ENCODE data around the gene ABCC1.
"Not testable (repeated sequence)": the region's sequence is repeated elsewhere in the genome, so short reads cannot be mapped to it uniquely, and the experiment has no call there.

Gene ABCC1

DNA sequence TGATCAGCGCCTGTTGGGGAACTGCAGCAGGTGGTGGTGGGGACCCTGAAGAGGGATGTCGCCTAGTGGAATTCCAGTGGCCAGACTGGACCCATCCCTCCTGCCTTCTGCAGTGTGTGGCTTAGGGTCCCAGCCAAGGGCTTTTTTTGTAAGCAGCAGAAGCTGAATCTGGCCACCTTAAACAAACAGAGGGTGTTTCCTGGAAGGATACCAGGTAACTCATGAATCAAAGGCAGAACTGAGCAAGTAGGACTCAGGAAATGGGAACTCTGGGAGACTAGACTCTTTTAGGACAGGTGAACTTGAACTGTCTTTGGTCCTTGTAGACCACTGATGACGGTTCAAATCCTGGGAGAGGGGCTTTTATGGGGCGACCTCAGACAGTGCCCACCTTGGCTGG, 149.9 kb downstream of the ABCC1 start:
- H4K20me1 ChIP-seq (ENCODE audit: insufficient read depth): no peaks in the 10 kb centered on the region
- no peak overlapping the region for H3K9ac ChIP-seq
- no peaks in the 10 kb centered on the region for H3K4me1 ChIP-seq (ENCODE audit: low read depth, poor library complexity, severe bottlenecking)
- no peak overlapping the region for H3K27ac ChIP-seq
- H3K36me3 ChIP-seq (ENCODE audit: insufficient read depth): peaks cover 4% of the 10 kb centered on the region; the same call in 1 of the 2 replicates
- no peaks in the 10 kb centered on the region; the same call in 1 of the 2 replicates for H3K79me2 ChIP-seq (ENCODE audit: insufficient read depth, low read depth)
- H3K4me3 ChIP-seq (IDR thresholded peaks at IDR 0.05; ENCODE audit: insufficient read depth, low read depth, low read length): no peak overlapping the region
- no peak overlapping the region for H2AFZ ChIP-seq (ENCODE audit: low read depth)
- H3K4me2 ChIP-seq: no peak overlapping the region
- TF ChIP-seq, protein P1, sequence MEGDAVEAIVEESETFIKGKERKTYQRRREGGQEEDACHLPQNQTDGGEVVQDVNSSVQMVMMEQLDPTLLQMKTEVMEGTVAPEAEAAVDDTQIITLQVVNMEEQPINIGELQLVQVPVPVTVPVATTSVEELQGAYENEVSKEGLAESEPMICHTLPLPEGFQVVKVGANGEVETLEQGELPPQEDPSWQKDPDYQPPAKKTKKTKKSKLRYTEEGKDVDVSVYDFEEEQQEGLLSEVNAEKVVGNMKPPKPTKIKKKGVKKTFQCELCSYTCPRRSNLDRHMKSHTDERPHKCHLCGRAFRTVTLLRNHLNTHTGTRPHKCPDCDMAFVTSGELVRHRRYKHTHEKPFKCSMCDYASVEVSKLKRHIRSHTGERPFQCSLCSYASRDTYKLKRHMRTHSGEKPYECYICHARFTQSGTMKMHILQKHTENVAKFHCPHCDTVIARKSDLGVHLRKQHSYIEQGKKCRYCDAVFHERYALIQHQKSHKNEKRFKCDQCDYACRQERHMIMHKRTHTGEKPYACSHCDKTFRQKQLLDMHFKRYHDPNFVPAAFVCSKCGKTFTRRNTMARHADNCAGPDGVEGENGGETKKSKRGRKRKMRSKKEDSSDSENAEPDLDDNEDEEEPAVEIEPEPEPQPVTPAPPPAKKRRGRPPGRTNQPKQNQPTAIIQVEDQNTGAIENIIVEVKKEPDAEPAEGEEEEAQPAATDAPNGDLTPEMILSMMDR (conservative IDR thresholded peaks at IDR 0.05; ENCODE audit: low read depth, low read length): no peak
- H3K27me3 ChIP-seq (ENCODE audit: insufficient read depth, low read depth): no peaks in the 10 kb centered on the region

DNA sequence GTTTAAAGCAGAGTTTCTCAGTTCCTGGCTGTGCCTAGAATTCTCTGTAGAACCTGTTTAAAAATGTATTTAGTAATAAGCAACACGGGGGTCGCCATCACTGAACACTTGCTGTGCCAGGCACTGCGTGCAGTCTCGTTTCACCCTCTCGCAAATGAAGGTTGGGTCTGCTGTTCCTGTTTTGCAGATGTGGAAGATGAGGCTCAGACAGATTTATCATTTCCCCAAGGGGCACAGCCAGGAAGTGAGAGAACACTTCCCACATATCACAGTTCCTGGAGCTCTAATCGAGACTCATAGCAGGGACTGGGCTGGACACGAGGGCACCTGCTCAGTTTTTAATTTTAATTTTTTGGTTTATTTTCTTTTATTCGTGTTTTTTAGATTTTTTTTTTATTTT, 151.2 kb downstream of the ABCC1 start:
- no peak overlapping the region for H2AFZ ChIP-seq (ENCODE audit: low read depth)
- H3K4me3 ChIP-seq (IDR thresholded peaks at IDR 0.05; ENCODE audit: insufficient read depth, low read depth, low read length): no peak overlapping the region
- H3K4me2 ChIP-seq: no peak overlapping the region
- H3K27ac ChIP-seq: no peak overlapping the region
- no peaks in the 10 kb centered on the region for H3K4me1 ChIP-seq (ENCODE audit: low read depth, poor library complexity, severe bottlenecking)
- TF ChIP-seq, protein P1 (conservative IDR thresholded peaks at IDR 0.05; ENCODE audit: low read depth, low read length): no peak
- H3K9ac ChIP-seq: no peak overlapping the region
- H3K27me3 ChIP-seq (ENCODE audit: insufficient read depth, low read depth): no peaks in the 10 kb centered on the region
- no peaks in the 10 kb centered on the region; the same call in 1 of the 2 replicates for H3K79me2 ChIP-seq (ENCODE audit: insufficient read depth, low read depth)
- H4K20me1 ChIP-seq (ENCODE audit: insufficient read depth): no peaks in the 10 kb centered on the region
- H3K36me3 ChIP-seq (ENCODE audit: insufficient read depth): peaks cover 4% of the 10 kb centered on the region; the same call in 1 of the 2 replicates

DNA sequence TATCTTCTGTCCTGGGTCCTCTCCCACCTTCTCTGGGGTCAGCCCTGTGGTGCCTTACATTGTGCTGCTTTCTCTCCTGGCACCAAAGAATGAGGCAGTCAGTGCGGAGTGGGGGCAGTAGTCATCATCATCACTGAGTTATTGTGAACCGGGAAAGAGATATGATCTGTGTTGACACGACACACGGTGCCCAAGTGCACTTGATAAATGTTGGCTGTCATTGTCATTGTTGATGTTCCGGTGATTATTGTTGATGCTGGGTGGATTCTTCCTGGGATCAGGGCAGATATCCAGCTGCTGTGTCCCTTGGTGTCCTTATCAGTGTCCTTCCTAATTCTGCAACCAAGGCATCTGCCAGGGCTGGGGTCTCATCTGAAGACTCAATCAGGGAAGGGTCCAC, 152.2 kb downstream of the ABCC1 start:
- Histone ChIP-seq H3K4me2 (no peak overlapping the region), H3K4me3 (IDR thresholded peaks at IDR 0.05; ENCODE audit: insufficient read depth, low read depth, low read length) (no peak overlapping the region), H3K27me3 (ENCODE audit: insufficient read depth, low read depth) (no peaks in the 10 kb centered on the region), H3K27ac (no peak overlapping the region), H3K4me1 (ENCODE audit: low read depth, poor library complexity, severe bottlenecking) (no peaks in the 10 kb centered on the region), H3K9ac (no peak overlapping the region), H3K36me3 (ENCODE audit: insufficient read depth) (peaks cover 7% of the 10 kb centered on the region; the same call in 1 of the 2 replicates), H4K20me1 (ENCODE audit: insufficient read depth) (no peaks in the 10 kb centered on the region), H3K79me2 (ENCODE audit: insufficient read depth, low read depth) (no peaks in the 10 kb centered on the region; the same call in 1 of the 2 replicates), H2AFZ (ENCODE audit: low read depth) (no peak overlapping the region)
- TF ChIP-seq, protein P1 (conservative IDR thresholded peaks at IDR 0.05; ENCODE audit: low read depth, low read length): no peak

DNA sequence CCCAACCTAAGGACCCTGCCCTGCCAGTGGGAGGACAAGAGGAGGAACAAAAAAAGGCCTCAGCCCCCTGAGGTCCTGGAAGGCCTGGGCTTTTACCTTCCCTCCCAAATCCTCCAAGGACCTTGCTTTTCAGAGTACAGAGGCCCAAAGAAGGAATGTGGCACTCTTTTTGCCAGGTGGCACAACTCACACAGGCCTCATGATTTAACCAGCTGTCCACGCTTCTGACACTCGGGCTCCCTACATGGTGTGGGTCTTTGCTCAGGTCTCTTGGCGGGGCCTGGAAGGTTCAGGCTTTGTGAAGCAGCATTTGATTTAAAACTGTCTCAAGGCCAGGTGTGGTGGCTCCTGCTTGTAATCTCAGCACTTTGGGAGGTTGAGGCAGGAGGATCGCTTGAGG, 153.3 kb downstream of the ABCC1 start:
- Histone ChIP-seq H3K4me1 (ENCODE audit: low read depth, poor library complexity, severe bottlenecking) (no peaks in the 10 kb centered on the region), H3K36me3 (ENCODE audit: insufficient read depth) (peaks cover 14% of the 10 kb centered on the region; the same call in 1 of the 2 replicates), H3K4me2 (no peak overlapping the region), H3K4me3 (IDR thresholded peaks at IDR 0.05; ENCODE audit: insufficient read depth, low read depth, low read length) (no peak overlapping the region), H3K27ac (no peak overlapping the region), H3K27me3 (ENCODE audit: insufficient read depth, low read depth) (no peaks in the 10 kb centered on the region), H3K79me2 (ENCODE audit: insufficient read depth, low read depth) (no peaks in the 10 kb centered on the region; the same call in 1 of the 2 replicates), H2AFZ (ENCODE audit: low read depth) (no peak overlapping the region), H4K20me1 (ENCODE audit: insufficient read depth) (no peaks in the 10 kb centered on the region), H3K9ac (no peak overlapping the region)
- TF ChIP-seq, protein P1 (conservative IDR thresholded peaks at IDR 0.05; ENCODE audit: low read depth, low read length): no peak

DNA sequence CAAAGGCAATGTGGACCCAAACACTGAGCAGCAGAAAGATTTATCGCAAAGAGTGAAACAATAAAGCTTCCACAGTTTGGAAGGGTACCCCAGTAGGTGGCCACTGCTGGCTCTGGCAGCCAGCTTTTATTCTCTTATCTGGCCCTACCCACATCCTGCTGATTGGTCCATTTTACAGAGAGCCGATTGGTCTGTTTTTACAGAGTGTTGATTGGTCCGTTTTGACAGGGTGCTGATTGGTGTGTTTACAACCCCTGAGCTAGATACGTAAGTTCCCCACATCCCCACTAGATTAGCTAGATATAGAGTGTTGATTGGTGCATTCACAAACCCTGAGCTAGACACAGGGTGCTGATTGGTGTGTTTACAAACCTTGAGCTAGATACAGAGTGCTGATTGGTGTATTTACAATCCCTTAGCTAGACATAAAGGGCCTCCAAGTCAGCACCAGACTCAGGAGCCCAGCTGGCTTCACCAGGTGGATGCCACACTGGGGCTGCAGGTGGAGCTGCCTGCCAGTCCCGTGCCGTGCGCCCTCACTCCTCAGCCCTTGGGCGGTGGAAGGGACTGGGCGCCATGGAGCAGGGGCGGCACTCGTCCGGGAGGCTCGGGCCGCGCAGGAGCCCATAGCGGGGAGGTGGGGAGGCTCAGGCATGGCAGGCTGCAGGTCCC, 154.9 kb downstream of the ABCC1 start:
- not testable (repeated sequence) for H3K4me2 ChIP-seq; H3K27me3 ChIP-seq (ENCODE audit: insufficient read depth, low read depth)

DNA sequence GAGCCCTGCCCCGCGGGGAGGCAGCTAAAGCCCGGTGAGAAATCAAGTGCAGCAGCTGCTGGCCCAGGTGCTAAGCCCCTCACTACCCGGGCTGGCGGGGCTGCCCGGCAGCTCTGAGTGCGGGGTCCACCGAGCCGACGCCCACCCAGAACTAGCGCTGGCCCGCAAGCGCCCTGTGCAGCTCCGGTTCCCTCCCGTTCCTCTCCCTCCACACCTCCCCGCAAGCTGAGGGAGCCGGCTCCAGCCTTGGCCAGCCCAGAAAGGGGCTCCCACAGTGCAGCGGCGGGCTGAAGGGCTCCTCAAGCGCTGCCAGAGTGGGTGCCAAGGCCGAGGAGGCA, 155.4 kb downstream of the ABCC1 start:
- H3K36me3 ChIP-seq (ENCODE audit: insufficient read depth): peaks cover 14% of the 10 kb centered on the region; the same call in 1 of the 2 replicates
- not testable (repeated sequence) for H4K20me1 ChIP-seq (ENCODE audit: insufficient read depth); H2AFZ ChIP-seq (ENCODE audit: low read depth); H3K4me3 ChIP-seq (IDR thresholded peaks at IDR 0.05; ENCODE audit: insufficient read depth, low read depth, low read length); H3K79me2 ChIP-seq (ENCODE audit: insufficient read depth, low read depth); H3K4me1 ChIP-seq (ENCODE audit: low read depth, poor library complexity, severe bottlenecking); H3K9ac ChIP-seq; H3K4me2 ChIP-seq; H3K27me3 ChIP-seq (ENCODE audit: insufficient read depth, low read depth); H3K27ac ChIP-seq

More for the DNA sequence above, 154.9 kb downstream of the ABCC1 start:
- not testable (repeated sequence) for H2AFZ ChIP-seq (ENCODE audit: low read depth); H3K4me3 ChIP-seq (IDR thresholded peaks at IDR 0.05; ENCODE audit: insufficient read depth, low read depth, low read length); H4K20me1 ChIP-seq (ENCODE audit: insufficient read depth); H3K4me1 ChIP-seq (ENCODE audit: low read depth, poor library complexity, severe bottlenecking); H3K79me2 ChIP-seq (ENCODE audit: insufficient read depth, low read depth); H3K27ac ChIP-seq; H3K9ac ChIP-seq
- H3K36me3 ChIP-seq (ENCODE audit: insufficient read depth): peaks cover 14% of the 10 kb centered on the region; the same call in 1 of the 2 replicates
